ENCODE measurements around the gene POLD4.
"Not testable (repeated sequence)": the region's sequence is repeated elsewhere in the genome, so short reads cannot be mapped to it uniquely, and the experiment has no call there.

Gene POLD4

DNA sequence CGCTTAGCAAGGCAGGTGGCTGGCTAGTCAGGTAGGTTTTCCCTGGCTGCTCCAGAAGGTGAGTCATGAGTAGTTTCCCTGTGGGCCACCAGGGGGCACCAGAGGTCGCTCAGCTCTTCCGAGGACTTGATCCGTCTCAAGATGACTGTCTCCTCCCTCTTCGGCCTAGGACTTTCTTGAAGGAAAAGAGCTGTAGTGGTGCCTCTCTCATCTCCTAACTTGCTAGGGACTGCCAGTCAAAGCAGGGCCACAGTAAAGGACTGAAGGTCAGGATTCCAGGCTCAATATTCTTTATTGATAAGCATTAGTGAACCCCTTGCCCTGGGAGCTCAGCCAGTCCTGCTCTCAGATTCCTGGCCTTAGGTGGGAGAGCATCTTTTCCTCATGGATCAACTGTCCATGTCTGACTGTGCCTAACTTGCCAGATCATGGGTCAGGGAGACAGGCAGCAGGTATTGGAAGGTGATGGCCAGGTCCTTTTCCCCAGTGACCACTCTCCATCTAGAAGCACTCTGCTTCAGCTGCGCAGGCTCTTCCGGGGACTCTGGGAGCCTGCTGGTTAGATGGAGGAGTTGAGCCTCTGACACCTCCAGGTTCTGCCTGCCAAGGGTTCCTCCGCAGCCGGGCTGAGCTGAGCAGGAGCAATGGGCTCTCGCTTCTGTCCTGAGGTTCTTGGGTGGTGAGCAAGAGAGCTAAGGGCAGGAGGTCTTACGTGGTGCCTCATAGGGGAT lies 1.9 kb downstream of the POLD4 start:
- peak; percentile 76 for DNase-seq

DNA sequence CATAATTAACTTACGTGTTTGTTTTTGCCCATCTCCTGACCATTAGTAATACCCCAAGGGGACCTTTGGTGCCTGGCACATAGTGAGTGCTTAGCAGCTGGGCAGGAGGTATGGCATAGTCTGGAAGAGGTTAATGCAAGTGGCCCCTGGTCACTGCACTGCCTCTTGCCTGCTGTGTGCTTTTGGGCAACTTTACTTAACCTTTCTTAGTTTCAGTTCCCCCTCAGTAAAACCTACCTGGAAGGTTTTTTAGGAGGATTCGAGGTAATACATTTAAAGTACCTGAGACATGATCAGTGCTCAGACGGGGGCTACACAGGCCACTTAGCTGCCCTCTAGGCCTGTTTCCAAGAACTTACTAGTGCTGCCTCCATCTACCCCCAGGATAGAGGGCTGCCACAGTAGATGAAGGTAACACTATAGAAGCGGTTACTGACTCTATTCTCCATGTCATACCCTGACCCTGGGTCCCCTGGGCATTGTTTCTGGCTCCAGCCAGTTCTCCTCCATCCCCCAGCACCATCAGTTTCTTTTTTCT lies 3.3 kb downstream of the POLD4 start:
- no peak for DNase-seq

DNA sequence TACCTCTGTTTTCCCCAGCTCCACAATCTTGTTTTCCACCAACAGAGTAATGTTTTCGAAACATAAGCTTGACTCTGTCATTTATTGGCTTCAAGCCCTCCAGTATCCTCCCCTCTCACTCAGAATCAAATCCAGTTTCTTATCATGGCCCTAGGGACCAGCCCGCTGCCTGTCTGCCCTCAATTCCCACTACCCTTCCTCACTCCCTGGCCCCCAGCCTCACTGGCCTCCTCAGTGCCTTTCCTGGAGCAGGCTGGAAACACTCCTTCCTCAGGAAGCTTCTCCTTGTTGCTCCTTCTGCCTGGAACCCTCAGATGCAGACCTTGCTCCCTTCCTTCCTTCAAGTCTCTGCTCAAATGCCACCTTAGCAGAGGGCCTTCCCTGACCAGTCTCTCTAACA lies 3.9 kb downstream of the POLD4 start:
- DNase-seq, result no peak

DNA sequence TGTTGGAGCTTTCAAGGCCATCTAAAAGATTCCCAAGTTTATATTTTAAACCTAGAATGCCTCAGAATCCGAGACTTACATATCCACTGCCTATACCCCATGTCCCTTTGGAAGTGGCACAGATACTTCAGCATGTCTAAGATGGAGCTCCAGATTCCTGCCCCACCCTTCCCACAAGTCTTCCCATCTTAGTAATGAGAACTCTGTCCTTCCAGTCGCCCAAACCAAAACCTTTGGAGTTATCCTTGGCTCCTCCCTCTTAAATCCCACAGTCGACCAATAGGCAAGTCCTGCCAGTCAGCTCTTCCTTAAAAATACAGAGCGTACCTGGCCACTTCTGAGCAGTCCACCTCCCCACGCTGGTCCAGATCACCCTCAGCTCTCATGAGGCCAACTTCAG lies 4.3 kb downstream of the POLD4 start:
- no peak for DNase-seq

DNA sequence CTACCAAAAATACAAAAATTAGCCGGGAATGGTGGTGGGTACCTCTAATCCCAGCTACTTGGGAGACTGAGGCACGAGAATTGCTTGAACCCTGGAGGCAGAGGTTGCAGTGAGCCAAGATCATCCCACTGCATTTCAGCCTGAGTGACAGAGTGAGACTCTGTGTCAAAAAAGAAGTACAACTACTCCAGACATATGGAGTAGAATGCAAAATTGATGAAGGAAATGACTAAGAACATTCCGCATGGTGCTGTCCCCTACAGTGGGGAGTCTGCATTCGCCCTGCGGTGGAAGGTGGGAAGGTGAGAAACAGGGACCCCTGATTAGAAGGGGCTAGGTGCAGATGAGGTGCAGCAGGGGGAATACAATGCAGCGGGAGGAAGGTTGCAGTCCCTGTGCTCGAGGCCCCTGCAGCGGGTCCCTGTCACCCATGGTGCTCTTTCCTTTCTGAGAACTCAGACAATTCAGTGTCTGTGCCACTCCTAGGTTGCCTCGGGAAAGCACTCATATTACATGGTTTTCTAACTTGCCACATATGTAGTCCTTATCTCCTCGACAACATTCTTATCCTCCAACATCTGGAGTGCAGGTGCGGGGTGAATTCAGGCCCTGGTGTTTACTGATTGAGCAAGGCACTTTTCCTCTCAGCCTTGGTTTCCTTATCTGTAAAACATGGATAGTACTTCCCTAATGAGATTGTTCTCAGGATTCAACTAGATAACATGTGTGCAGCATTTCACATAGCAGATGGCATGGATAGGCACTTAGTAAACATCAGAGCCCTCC lies 5.2 kb downstream of the POLD4 start:
- DNase-seq, result no peak

DNA sequence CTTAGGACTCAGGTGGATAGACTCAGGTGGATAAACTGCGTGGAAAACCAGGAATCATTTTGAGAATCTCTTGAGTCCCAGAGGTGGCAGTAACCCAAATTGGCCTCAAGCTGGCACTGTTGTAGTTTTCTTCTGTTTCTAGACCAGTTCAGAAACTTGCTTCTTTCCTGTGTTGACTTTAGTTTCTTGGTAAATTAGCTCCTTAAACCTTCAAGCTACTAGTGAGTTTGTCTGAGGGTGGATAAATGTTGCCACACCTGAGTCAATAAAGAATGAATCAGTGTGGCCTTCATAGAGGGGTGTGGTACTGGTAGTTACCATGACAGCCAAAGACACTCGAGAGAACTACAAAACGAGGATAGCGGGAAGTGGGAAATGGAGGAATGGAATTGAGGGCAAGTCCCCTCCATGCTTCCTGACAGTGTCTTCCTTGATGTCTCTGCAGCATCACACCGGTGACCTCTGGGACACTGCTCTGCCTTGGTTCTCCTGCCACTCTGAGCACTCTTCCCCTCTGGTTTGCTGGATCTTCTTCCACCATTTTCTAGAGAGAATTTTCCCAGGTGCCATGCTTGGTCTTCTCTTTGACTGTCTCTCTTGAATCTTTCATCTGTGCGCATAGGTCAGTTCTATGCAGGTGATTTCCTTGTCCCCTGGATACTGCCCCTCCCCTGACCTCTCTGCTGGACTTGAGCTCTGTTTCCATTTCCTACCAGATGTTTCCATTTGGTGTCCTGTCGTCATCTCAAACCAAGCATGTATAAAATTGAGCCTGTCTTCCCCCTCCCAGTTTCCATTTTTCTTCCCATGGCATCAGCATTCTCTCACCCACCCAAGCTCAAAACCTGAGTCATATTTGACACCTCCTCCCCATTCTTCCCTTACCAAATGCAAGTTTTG lies 7.2 kb downstream of the POLD4 start:
- DNase-seq, result peak; percentile 49

DNA sequence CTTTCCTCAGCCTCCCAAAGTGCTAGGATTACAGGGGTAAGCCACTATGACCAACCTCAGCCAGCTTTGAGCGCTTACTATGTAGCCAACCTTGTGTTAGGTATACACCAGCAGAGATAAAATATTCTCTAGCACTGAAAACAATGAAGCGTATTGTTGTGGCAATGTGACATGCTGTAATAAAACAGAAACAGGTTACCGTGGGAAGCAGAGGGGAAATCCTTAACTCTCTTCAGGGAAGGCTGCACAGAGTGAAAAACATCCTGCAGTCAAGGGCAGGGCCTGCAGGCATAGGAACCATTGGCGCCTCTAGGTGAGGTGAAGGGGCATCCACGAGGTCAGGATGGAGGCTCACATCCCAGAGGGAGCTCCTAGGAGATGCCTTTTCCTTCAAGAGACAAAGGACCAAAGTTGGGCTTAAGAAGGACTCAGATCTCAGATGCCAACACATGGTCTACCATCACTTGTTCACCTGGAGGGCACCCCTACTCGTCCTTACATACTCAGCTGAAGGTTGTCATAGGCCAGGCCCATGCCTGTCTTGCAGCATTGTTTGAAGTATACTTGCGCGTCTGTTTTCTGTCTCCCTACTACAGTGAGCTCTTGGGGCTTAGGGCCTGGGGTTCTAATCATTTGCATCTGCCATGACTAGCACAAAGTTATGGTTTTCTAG lies 8.0 kb downstream of the POLD4 start:
- no peak for DNase-seq

DNA sequence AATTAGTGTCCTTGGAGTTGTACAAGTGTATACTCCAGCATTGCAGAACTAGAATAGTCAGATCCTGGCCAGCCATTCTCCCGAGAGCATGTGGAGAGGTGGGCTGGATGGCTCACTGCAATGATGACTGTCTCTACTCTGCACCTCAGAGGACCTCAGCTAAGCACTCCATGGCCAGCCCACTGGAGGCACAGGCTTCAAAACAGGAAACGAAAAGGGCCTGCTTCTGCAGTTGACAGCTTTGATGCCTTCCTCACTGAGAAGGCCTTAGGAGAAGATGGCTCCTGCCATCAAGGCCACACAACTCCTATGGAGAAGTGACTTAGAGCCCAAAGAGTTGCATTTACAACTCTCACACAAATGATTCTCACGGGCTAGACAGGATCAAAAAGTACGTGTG lies 9.1 kb downstream of the POLD4 start:
- DNase-seq, result peak; percentile 31

DNA sequence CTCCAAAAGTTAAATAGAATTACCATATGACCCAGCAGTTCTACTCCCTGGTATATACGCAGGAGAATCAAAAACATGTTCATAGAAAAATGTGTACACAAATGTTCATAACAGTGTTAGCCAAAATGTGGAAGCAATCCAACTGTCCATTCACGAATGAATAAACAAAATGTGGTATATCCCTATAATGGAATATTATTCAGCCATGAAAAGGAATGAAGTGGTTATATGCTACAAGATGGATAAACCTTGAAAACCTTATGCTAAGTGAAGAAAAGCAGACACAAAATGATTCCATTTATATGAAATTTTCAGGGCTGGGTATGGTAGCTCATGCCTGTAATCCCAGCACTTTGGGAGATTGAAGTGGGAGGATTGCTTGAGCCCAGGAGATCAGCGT lies 16.1 kb downstream of the POLD4 start:
- DNase-seq, result no peak

DNA sequence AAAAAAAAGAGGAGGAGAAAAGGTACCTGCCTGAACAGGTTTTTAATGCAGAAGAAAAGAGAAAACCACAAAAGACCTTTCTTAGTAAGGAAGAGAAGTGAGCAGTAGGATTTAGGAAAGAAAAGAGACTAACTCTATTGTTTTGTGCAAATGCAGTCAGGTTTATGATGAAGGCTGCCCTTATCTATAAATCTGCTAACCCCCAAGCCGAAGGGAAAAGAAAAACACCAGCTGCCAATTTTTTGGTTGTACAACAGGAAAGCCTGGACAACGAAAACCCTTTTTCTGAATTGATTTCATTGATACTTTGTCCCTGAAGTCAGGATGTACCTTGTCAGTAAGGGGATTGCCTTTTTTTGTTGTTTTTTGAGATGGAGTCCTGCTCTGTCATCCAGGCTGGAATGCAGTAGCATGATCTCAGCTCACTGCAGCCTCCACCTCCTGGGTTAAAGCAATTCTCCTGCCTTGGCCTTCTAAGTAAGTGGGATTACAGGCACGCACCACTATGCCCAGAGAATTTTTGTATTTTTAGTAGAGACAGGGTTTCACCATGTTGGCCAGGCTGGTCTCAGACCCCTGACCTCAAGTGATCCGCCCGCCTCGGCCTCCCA lies 21.2 kb downstream of the POLD4 start:
- DNase-seq, result no peak

DNA sequence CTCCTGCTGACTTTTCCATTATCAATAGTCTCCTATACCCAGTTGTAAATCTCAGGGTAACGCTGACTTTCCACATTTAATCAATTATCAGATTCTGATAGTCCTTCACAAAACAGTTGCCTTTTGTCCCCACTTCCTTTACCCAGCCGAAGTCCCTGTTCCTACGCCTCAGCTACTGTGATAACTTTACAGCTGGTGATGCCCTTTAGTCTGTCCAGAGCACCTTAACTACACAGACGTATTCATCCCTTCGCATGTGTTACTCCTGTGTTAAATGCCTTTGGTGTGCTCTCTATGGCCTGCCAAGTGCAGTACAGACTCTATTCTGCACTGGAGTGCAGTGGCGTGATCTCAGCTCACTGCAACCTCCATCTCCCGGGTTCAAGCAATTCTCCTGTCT lies 29.8 kb downstream of the POLD4 start:
- no peak for DNase-seq

DNA sequence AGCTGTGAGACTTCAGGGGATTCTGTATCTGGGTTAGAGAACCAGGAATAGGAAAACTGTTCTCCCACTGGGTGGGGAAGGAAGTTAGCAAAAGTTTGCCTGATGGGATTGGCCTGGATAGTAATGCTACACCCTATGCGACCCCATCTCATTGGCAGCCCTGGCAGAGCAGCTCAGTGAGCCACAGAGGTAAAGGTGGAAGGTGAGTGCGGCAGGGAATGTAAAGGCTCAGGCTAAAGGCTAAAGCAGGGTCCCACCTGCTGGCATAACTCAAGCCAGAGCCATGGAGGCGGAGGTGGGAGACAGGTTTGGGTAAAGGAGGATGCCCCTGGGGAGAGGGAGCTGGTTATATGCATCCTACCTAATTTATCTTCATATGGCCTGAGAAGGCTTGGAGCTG lies 31.3 kb downstream of the POLD4 start:
- no peak for DNase-seq

DNA sequence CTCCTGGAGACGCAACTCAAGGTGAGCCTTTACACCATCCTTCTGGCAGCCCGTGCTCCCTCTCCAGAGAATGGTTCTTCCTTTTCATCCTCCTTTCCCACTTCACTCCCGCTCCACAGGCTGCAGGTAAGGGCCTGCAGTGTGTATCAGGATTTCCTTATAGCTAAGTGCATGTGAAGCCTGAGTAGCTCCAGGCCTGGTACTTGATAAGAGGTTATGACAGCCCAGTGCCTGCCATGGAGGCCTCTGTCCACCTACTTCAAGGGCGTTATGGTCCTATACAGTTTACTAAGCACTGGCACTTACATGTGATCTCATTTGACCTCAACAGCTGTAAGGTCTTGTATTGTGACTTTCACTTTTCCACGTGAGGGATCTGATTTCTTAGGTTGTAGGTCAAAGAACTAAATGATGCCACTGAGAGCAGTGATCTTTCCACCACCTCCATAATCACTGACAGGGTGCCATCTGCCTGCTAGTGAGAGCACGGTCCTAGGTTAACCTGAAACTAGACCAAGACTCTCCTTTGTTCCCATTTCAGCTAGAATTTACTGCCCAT lies 32.0 kb downstream of the POLD4 start:
- no peak for DNase-seq

DNA sequence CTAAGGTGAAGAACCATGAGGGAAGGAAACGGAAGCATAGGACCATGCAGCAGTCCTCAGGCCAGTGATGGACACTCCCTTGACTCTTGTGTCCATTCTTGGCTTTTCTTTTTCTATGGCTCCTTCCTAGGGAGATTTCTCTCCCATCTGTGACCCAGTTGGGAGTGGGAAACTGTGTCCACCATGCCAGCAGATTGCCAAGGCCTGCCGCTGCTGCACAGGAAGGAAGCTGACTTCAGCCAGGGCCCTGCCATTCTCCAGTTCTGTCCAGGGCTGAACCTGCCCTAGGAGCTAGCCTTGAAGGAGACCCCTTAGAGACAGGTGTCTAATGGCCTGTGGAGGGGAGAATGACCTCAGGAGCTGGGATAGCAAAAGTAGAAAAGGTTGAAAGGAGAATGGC lies 32.7 kb downstream of the POLD4 start:
- DNase-seq, result no peak

DNA sequence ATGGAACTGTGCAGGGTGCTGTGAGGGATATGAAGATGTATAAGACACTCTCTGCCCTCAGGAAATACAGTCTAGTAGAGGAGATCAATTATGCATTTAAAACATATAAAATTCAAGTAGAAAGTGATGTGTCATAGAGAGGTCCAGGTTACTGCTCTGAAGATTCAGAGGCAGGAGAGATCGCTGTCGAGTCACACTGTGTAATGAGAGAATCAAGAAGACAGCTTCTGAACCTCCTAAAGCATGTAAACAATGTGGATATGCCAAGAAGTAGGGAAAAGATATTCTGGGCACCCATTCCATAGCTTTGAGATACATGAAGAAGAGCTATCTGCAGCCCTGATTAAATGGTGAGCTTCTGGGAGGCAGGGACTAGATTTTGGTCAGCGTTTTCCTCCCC lies 33.3 kb downstream of the POLD4 start:
- no peak for DNase-seq

DNA sequence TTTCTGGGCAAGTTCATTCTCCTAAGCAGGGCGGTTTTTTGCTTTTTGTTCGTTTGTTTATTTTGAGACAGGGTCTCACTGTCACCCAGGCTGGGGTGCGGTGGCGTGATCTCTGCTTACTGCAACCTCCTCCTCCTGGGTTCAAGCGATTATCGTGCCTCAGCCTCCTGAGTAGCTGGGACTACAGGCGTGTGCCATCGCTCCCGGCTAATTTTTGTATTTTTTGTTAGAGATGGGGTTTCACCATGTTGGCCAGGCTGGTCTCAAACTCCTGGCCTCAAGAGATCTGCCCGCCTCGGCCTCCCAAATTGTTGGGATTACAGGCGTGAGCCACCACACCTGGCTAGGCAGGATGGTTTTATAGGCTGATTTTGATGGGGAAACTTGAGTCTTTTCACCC lies 34.5 kb downstream of the POLD4 start:
- DNase-seq, result not testable (repeated sequence)

DNA sequence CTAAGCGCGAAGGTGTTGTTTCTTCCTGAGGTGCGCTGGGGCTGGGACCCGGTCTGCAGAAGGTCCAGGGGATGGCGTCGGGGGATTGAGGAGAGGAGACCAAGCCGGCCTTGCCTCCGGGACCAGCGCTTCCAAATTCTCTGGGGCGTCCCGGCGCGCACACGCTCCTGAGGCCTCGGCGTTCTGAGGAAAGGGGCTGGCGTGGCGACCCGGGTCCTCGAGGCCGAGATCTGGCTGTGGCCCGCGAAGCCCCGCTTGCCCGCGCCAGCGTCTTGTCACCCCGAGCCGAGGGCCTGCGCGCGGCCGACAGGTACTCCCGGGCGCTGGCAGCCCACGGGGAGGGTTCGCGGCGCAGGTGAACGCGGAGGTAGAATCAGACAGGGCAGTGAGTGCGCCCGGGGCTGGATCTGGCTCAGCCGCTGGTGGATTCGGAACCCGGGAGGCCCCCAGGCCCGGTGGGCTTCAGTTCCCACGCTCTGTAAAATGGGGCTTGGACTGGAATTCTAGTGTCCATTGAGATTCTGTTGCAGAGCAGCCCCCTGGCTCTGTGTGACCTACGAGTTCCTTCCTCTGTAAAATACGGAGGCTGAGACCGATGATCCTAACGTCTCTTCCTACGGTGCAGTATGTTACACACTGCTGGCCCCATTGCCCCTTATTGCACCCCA lies 35.3 kb downstream of the POLD4 start:
- no peak for DNase-seq

DNA sequence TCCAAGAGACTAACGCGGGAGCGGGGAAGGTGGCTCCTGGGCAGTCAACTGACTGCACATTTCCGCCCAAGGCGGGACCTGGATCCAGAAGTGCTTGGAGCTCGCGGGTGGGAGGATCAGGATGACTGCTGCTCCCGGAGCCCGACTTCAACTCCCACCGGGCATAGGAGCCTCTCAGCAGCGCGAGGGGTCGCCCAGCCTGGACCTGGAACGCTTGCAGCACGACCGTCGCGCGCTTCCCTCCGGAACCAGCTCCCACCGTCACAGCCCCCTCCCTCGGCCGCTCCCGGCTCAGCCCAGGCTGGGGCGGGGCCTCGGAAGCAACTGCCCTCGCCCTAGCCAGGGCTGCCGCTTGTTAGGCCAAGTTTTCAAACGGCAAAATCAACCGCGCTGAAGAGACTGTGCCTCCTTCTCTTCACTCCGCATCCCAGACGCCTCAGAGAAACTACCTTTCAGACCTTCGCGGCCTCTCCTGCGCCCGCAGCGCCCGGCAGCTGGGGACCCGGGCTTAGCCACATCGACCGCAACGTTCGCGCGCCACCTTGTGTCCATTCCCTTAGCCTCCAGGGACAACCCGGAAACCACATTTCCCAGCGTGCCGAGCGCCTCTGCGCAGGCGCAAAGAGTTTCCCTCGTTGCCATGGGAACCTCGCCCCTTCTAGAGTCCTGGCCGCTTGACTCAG lies 36.0 kb downstream of the POLD4 start:
- peak; percentile 95 for DNase-seq

DNA sequence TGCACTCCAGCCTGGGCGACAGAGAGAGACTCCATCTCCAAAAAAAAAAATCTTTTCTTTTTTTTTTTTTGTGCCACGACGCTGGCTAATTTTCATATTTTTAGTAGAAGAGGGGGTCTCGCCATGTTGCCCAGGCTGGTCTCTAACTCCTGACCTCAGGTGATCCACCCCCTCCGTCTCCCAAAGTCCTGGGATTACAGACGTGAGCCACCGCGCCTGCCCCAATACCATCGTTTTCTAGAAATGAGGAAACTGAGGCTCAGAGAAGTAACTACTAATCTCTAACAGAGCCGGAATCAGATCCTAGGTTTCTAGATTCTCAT lies 36.5 kb downstream of the POLD4 start:
- no peak for DNase-seq

DNA sequence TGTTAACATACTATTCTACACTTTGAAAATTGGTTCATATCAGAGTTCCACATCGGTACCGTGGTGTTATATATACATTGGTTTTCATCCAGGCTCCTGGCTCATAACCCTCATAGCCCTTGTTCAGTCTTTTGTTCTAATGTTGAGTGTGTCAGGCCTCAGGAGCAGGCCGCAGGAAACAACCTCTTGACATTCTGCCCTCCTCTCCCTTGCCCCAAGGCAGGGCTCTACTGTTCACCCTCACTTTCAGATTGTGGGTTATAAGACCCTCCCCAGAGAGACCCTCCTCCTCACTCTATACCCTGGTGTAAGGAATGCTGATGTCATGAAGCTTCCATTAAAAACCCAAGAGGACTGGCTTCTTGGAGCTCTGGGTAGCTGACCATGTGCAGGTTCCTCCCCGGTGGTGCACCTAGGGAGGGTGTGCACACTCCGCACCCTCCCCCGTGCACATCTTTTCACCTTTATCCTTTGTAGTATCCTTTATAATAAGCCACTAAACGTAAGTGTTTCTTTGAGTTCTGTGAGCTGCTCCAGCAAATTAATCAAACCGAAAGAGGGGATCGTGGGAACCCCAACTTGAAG lies 37.9 kb downstream of the POLD4 start:
- no peak for DNase-seq

DNA sequence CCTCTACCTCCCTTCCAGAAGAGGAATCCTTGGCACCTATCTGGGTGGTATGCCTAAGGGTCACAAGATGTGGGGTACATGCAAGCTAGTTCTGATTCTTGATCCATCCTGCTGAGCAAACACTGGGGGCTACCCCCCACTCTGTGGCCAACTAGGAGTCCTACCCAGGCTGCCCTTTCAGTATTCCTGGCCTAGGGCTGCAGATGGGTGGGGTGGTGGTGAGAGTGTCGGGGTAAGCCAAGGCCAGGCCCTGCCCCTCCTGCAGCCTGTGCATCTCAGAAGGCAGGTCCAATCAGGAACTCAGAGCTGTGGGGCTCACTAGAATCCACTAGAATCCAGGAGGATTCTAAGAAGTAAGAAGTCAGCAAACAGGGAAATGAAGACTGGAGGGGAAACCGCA lies 39.1 kb downstream of the POLD4 start:
- DNase-seq, result no peak

Measured in inflammatory macrophage treated with lipopolysaccharide for 4 hours (primary cell).